Transverse colon (tissue), 3 donors: ENCODE data around the gene EGLN2.

Experiments used
- CTCF ChIP-seq, 5 experiments: fragments of 200-600 bp in 3 of 5; fragments of 450-650 bp in 2 of 5; sonication (generic) in 3 of 5; IDR thresholded peaks; 1 replicate in 2 of 5; 2 replicates in 3 of 5; pipeline ENCODE4 v1.5.1; 2016 to 2017; ENCODE audit warnings: antibody characterized with exemption in 5 of 5, inconsistent platforms in 3 of 5, mild to moderate bottlenecking in 2 of 5, moderate library complexity in 1 of 5
- EP300 ChIP-seq: sonication (generic); formaldehyde crosslinking; IDR thresholded peaks from one replicate; pipeline ENCODE4 v1.6.1; 2017; ENCODE audit warnings: antibody characterized with exemption, low read depth

- TF ChIP-seq CTCF (IDR thresholded peaks at IDR 0.05) (no peak), EP300 (no peak)
Observed at GRCh38 chr19:40755248-40755624, 43.8 kb upstream of the EGLN2 start.
